Measurements from ENCODE around the gene CIAO3. TPM values are rescaled to one million over a fixed set of nuclear protein-coding genes. Genes with fewer than 3 reads are reported as not detected.

CIAO3 gene
- total and polyA plus RNA-seq, 10 of the 15 experiments (the other 5 are each of a cell fraction or from before 2014, with no cell fraction given), result 1.4 to 37.5 (median 30.8) TPM

GRCh38 chr16:728131-728889 lies 12.5 kb downstream of the CIAO3 start (continued):
- TF ChIP-seq TCF12 (IDR thresholded peaks at IDR 0.05; ENCODE audit: low read depth, low read length), result no peak
- TF ChIP-seq NRF1 (conservative IDR thresholded peaks at IDR 0.05; ENCODE audit: low read depth, low read length), result no peak
- TF ChIP-seq IKZF2 (IDR thresholded peaks at IDR 0.05), result 0 out of 4 replicates have a peak, but pooled peaks of 1 of the 2 experiments have one; percentile 7
- no peak for TF ChIP-seq GATAD2B (conservative IDR thresholded peaks at IDR 0.05; ENCODE audit: low read depth)
- TF ChIP-seq POLR2AphosphoS2 (IDR thresholded peaks at IDR 0.05; ENCODE audit: low read depth, low read length), result peak; percentile 84
- TF ChIP-seq NFIC (IDR thresholded peaks at IDR 0.05; ENCODE audit: low read depth, low read length), result no peak
- no peak for TF ChIP-seq IRF3 (IDR thresholded peaks at IDR 0.05)
- no peak for TF ChIP-seq REST (IDR thresholded peaks at IDR 0.05; ENCODE audit: low read depth, low read length)
- TF ChIP-seq CHD1 (IDR thresholded peaks at IDR 0.05; ENCODE audit: low read depth, low read length), result no peak
- no peak for TF ChIP-seq SP1 (IDR thresholded peaks at IDR 0.05; ENCODE audit: low read depth, low read length)
- no peak for TF ChIP-seq MYC (IDR thresholded peaks at IDR 0.05; ENCODE audit: insufficient read depth, insufficient read length, insufficient replicate concordance, low read length, severe bottlenecking)
- TF ChIP-seq ZNF24 (IDR thresholded peaks at IDR 0.05), result no peak
- no peak for TF ChIP-seq CBX5 (IDR thresholded peaks at IDR 0.05; ENCODE audit: low read depth)
- no peak for TF ChIP-seq ZZZ3 (IDR thresholded peaks at IDR 0.05; ENCODE audit: control insufficient read depth, insufficient read length, low read depth)
- no peak for TF ChIP-seq E2F8 (IDR thresholded peaks at IDR 0.05; ENCODE audit: low read depth, partially characterized antibody)
- TF ChIP-seq EZH2 (IDR thresholded peaks at IDR 0.05; ENCODE audit: borderline replicate concordance, control insufficient read depth, low read depth, low read length), result no peak
- no peak for TF ChIP-seq GABPA (IDR thresholded peaks at IDR 0.05; ENCODE audit: low read depth)
- no peak for TF ChIP-seq ZBTB11 (CRISPR knock-in tag; IDR thresholded peaks at IDR 0.05)
- no peak for TF ChIP-seq SUZ12 (IDR thresholded peaks at IDR 0.05; ENCODE audit: unreplicated experiment)

Data from GM12878 (cell line).